GM21786 (cell line): ENCODE data around the gene ARHGAP19.

Source experiments
- ATAC-seq: cut with Tn5 transposase; IDR thresholded peaks from one replicate; pipeline ENCODE4 v1.9.1; 2021; ENCODE audit not compliant: unreplicated experiment

ARHGAP19 gene

DNA sequence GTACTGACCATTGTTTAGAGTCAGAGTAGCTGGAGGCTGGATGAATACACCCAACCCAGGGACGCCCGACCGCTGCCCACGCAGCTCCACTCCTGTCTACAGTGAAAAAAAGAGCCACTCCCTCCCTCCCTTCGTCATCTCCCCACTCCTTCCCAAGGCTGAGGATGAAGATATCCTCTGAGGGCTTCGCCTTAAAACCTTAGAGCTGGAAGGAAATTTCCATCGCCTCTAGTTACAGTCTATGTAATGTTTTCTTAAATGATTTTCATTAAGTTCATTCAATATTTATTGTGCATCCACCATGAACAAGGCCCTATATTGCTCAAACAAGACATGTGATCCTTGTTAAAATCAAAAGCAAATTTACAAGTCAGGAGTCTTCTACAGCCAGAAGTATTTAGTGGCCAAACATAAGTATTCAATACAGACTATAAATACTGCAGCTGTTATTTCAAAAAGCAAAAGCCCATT is 95.4 kb downstream of the ARHGAP19 start:
- ATAC-seq, result no peak

DNA sequence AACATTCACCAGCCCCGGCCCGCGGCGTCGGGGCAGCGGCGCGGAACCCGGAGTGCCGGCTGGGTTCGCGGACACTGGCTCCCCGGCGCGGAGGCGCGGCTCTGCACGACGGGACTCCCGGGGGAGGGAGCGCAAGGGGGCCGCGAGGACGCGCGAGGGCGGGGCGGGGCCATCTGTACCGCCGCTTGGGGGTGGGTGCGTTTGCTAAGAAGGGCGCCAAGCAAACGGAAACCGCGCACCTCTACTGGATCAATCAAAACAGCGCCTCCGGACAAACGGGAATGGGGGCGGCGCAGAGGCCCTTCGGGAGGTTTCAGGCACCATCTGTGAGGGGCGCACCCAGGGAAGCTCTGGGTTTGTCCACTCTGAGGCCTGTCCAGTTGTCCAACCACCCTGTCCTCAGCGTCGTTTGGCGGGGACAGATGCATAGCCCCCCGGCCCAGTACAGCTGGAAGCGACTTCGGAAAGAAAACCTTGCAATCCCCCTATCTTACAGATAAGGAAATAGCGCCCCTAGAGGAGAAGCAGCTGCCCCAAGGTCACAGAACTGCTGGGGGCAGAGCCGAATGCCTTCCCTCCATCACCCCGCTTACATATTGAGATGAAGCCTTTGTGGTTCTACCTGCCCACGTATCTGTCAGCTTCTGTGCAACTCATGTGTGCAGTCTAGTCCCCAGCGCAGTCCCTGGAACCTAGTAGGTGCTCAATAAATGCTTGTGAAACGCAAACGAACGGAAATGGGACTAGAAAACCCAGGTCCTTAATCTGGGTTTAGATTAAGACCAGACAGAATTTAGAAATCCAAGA is 96.0 kb downstream of the ARHGAP19 start:
- no peak for ATAC-seq

DNA sequence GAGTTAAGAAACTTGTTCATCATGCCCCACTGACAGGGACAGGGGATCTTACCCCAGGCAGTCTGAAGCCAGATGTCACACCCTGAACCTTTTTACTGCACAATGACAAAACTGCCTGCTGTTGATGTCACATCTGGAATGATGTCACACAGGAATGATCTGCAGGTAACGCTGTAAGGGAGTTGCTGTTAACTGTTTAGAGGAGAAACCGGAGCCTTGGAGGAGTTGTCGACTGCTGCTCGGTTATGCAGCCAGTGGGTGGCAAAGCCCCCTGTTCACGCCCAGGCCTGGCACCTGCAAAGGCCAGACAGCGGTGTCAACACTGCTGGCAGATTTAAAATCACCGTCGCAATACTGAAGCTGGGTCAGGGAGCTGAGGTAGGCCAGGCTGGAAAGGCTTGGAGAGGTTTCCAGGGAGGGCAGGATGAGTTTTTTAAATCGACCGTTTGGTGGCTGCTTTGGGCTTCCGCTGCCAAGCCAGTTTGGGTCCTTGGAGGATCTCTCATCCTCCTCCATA is 96.7 kb downstream of the ARHGAP19 start:
- ATAC-seq, result no peak

DNA sequence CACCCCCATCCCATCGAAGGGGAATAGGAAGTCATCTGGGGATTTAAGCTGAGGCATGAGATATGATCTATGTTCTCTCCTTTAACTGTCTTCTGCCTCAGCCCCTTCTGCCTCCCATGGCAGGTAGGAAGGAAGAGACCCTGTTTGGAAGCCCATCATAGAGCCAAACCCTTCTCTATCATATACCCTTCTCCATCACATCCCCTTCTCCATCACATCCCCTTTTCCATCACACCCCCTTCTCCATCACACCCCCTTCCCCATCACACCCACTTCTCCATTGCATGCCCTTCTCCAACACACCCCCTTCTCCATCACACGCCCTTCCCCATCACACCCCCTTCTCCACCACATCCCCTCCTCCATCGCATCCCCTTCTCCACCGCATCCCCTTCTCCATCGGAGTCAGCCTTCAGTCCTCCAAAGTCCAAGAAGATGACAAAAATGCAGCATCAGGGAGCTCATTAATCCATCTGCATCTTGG is 99.4 kb downstream of the ARHGAP19 start:
- ATAC-seq, result no peak

DNA sequence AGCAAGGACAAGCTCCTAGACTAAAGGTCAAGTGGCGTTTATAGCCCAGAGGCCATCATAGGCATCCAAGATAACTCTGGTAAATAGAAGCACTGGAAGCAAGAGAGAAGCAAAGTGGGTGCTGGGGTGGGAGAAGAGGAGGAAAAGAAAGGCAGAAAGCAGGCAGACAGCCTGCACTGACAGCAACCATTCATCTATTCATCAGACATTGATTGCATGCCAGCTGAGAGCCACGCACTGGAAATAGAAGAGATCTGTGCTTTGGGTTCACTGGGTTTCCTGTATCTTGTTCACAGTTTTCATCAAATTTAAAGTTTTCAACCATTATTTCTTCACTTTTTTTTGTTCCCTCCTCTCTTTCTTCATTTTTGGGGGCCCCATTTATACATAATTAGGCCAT is 102.0 kb downstream of the ARHGAP19 start:
- no peak for ATAC-seq

DNA sequence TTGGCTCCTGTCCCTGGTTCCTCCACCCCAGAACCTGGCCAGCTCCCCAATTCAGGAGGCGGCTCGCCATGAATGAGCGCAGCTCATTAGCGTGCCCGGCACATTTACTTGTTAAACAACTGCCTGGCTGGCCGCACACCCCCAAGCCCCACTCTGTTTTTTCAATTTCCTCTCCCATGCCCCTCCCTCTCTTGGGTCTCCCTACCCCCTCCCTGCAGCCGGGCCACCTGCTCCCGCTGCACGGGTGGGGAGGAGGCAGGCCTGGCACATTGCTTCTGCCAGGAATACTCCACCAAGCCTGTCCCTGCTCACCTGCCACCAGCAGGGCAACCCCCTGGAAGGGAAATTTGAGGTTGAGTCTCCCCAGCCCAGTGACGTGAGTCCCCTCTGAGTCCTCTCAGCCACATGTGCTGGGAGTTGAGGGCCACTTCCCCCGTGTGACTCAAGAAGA is 104.2 kb downstream of the ARHGAP19 start:
- no peak for ATAC-seq

DNA sequence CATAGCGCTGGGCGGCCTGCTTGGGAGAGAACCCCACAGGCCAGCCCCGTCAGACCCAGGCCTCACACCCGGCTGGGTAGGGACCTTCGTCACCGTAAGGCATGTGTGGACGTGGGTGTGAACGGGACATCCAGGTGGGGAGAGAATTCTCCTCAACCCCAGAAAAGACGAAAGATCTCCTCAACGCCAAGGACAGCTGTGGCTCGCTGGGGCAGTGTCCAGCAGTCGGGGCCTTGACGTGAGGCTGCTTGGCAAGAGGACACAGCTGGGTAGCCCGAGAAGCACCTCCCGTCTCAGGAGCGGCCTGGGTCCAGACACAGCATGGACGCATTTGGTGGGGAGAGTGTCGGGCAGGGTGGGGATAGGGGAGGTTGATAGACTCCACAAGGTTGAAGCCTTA is 105.5 kb downstream of the ARHGAP19 start:
- no peak for ATAC-seq

DNA sequence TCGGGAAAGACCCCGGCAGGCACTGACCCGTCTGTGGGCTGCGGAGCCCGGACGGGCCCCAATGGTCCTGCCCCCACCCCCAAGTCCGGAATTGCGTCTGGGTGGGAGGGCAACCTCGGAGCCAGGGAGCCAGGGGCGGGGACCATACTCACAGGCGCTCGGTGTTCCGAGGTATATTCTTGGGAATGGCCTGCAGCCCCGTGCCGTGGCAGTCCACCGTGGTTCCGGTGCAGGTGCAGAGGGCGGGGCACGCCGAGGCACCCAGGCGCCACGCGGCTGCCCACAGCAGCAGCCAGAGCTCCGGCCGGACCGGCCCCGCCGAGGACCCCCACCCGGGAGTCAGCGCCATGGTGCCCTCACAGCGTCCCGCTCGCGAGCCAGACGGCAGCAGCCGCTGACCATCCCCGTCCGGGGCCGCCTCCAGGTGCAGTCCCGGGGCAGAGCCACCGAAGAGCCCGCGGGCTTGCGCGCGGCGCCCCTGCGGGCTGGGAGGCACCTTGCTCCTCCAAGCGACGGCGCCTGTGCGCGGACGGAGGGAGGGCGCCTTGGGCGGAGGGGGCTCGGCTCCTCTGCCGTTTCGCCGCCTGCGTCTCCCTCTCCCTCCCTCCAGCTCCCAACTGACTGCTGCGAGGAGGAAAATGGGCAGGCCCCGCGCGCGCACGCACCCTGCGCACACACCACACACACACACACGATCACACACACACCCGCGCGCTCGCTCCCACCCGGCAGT is 106.9 kb downstream of the ARHGAP19 start, which contains the start of gene SLIT1:
SLIT1 (minus strand) TSS at position 634 of the 733 bp plus-strand sequence; CDS start at position 349, 285 bp downstream.
- no peak for ATAC-seq

DNA sequence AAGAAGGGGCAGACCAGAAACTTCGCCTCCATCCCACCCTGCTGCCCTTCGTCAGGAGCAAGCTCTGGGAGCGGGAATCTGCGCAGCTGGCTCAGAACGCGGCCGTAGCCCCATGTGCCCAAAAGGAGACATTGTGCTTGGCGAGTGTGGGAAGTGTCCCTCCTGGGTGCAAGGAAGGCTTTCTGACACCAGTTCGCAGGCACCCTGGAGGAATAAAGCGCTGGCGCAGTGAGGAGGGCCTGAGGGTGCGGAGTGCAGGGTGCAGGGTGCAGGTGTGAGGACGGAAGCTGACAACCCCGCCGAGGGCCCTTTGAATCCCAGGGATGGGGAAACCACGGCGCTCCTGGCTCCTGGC is 107.5 kb downstream of the ARHGAP19 start:
- no peak for ATAC-seq

DNA sequence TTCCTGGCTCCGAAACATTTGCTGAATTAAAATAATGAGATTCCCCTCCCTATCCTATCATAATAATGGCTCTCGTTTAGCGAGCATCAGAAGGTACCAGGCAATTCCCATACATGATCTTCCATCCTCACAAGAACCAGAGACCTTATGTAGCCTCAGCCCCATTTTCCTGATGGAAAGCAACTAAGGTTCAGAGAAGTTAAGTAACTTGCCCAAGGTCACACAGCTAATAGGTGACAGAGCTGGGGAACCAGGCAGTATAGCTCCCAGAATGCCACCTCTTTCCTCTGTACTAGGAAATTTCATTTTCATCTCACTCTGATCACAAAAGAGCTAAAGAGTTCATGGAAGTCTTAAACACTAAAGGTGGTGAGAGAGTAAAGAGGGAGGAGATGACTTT is 109.1 kb downstream of the ARHGAP19 start:
- no peak for ATAC-seq

DNA sequence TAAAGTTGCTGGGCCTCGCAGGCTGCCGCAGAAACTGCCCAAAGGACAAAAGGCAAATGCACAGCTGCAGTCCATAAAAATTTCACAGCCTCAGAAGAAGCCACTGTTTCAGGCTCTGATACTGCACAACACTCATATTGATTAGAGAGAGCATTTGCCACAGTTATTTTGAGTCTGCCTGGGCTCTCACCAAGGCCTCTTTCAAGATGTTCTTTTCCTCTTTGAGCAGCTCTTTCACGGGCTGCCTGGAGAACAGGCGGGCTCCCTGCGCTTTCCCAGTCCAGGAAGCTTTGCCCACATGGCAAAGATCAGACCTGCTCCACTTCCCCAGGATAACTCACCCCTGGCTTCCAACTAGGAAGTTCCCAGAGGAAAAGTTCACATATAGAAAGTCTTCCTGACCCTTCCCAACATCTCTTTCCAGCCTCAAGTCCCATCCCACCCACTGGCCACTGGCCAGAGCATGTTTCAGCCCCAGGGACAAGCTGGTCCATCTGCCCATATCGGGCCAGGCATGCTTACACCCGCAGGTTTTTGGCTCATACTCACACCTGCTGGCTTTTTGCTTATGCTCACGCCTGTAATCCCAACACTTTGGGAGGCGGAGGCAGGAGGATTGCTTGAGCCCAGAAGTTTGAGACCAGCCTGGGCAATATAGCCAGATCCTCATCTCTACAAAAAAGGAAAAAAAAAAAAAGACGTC is 110.0 kb downstream of the ARHGAP19 start:
- ATAC-seq, result no peak

DNA sequence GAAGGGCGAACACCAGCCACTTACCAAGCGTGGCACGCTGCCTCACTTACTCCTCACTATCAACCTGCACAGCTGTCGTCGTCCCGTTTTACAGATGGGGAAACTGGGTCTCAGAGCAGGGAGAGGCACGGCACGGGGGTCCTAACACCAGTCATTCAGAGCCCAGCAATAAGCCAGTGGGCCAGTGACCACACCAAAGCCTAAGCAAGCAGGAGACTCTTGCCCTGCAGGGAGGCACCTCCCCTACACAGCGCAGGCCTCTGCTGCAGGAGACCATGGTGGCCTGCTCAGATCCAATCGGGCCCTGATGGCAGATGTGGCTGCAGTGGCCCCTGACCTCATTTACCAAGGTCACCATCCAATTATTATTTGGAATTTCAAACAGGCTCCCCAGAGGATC is 111.5 kb downstream of the ARHGAP19 start:
- ATAC-seq, result no peak

DNA sequence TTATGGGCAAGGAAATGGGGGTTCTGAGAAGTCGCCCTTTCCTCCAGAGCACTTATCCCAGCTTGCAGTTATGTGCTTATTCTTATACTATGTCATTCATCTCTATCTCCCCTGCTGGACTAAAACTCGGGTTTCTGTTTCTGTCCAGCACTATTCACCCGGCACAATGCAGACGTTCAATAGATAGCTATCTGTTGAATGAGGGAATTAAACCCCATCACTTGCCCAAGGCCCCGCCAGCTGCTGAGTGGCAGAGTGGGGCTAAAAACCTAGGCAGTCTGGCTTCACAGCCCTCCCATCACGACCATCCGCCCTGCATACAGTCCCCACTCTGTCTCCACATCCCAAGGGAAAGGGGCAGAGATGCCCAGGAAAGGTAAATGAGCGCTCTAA is 112.1 kb downstream of the ARHGAP19 start:
- ATAC-seq, result no peak

DNA sequence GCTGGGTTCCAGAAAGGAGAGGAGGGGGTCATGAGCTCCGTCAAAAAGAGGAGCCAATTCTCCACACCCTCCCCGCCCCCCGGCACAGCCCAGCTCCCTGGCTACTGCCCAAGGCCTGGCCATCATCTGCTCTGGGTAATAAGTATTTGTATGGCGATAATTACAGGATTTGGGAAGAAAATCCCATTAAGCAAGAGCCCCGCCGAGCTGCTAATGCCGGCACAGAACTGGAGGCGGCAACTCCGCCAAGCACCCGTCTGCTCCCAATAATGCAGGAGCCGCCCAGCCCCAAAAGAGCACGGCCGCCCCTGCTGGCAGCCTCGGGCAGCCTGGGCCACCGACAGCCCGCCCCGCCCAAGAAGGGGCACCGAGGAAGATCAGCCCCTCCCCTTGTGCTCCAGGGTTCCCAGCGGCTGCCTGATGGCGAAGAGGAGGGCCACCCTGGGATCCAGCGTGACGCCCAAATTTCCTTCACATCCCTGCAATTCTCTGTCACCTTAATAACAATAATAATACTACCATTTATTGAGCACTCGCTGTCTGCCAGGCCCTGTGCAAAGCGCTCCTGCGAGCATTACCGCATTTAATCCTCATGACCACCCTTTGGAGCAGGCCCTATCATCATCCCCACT is 112.6 kb downstream of the ARHGAP19 start:
- ATAC-seq, result no peak

DNA sequence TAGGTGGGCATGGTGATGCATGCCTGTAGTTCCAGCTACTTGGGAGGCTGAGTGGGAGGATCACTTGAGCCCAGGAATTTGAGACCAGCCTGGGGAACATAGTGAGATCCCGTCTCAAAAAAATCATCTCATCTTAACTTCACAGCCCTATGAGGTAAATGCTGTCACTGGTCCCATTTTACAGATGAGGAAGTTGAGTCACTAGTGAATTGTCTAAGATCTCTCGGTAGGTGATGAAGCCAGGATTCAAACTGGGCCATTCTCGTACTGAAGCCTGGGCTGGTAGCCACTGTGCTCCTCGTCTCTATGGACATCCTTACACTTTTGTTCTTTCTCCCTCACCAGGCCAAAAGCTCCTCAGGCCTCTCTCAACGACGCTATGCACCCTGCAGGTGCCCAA is 113.1 kb downstream of the ARHGAP19 start:
- no peak for ATAC-seq

DNA sequence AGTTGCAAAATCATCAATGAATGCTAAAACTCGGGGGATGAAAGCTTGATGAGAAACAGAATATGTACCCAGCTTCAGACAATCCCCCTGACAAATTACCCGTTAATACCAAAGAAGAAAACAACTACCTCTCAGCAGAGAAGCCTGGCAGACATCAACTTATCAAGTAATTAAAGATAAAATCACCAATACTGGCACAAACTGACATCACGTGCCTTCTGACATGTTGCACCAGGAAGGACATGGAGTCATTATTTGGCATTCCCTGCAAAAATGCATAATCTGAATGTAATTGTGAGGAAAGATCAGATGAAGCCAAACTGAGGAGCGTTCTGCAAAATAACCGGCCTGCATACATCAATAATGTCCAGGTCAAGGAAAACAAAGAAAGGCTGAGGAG is 114.4 kb downstream of the ARHGAP19 start:
- no peak for ATAC-seq

DNA sequence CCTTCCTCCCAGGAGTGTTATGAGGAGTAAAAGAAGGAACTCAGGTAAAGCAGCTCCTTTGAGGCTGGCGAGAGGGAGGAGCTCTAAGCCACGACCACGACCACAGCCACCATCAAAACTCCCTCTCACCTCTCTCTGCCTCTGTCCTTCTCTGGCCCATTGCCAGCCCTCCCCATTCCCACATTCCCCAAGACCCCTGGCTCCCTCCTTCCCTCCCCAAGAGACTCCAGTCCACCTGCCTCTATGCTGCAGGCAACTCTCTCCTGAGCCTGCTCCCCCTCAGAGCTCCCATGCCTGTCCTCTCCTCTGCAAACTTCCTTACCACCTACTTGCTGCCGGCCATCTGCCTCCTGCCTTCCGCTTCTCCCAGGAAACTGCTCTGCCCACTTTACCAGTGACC is 116.2 kb downstream of the ARHGAP19 start:
- ATAC-seq, result no peak

DNA sequence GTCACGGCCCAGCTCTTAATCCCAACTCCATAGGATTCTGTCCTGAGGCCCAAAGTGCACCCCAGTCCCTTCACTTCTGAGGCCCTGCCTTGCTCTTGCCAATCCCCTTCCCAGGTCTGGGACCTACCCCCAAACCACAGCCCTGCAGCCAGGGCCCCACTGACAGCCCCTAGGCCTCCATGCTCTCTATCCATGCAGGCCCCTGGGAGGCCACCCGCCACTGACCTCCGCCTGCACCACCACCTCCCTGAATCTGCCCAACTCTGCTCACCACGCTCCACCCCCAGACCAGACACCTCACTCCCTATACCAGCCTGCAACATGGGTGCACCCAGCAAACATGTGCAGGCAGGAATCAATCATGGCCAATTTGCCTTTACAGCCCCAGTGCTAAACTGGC is 116.9 kb downstream of the ARHGAP19 start:
- no peak for ATAC-seq

DNA sequence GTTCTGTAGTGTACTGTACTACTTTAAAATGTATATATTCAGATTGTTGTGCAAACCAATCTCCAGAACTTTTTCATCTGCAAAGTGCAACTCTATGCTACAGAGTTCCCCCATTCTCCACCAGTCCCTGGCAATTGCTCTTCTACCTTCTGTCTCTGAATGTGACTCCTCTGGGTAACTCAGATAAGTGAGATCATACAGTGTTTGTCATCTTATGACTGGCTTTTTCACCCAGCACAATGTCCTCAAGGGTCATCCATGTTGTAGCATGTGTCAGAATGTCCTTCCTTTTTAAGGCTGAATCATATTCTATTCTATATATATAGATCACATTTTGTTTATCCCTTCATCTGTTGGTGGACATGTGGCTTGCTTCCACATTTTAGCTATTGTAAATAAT is 117.5 kb downstream of the ARHGAP19 start:
- no peak for ATAC-seq

DNA sequence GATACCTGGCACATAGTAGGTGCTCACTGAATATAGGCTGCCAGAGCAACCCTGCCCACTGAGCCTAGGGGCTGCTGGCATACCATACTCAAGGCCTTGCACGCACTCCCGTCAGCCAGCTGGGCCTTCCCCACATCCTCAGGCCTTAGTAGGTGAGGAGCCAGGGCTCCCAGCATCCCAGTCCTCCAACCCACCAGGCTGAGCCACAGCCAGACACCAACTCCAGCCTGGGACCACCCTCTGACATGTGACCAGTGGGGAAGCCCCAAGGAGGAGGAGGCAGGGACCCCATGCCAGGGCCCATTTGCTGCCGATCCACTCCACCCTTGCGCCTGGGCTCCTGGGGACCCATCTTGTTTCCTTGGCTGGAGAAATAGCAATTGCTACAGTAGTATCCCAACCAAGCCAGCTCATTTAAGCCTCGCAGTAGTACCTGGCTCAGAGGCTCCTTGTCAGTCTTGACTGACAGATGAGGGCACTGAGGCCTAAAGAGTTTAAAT is 118.1 kb downstream of the ARHGAP19 start:
- ATAC-seq, result no peak

DNA sequence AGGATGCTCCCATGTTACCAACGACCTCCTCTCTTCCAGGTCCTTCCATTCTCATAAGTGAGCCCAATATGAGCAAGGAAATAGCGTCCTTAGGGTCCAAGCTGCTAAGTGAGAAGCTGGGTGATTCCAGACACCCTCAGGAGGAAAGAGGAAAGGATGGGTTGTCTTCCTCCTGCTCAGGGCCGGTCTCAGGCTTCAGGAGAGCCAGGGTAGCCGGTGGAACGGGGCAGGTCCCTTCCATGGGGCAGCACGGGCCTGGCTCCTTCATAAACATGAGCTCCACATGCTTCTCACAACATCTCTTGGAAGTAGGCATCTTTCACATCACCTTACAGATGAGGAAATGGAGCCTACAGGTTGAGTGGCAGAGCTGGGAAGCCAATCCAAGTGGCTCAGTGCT is 119.4 kb downstream of the ARHGAP19 start:
- no peak for ATAC-seq
